Activated effector memory CD4-positive, alpha-beta T cell treated with Interleukin-2 at 50 U/mL for 16 hours (primary cell): ENCODE data around the gene SENP7.
"Not testable (repeated sequence)": the region's sequence is repeated elsewhere in the genome, so short reads cannot be mapped to it uniquely, and the experiment has no call there.

ENCODE experiments used
- DNase-seq: peaks from one replicate; pipeline ENCODE4 v3.0.0-alpha.2; 2020

Gene SENP7

DNA sequence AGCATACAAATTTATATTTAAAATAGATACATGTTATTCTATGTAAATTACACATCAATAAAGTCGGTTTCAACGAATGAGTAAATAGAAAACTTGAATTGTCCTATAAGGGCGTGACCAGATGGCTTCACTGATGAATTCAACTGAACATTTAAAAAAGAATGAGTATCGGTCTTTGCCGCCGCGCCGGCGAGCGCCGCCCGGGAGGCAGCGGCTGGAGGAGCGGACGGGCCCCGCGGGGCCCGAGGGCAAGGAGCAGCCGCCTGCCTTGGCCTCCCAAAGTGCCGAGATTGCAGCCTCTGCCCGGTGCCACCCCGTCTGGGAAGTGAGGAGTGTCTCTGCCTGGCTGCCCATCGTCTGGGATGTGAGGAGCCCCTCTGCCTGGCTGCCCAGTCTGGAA is 74.4 kb downstream of the SENP7 start:
- DNase-seq: not testable (repeated sequence)

DNA sequence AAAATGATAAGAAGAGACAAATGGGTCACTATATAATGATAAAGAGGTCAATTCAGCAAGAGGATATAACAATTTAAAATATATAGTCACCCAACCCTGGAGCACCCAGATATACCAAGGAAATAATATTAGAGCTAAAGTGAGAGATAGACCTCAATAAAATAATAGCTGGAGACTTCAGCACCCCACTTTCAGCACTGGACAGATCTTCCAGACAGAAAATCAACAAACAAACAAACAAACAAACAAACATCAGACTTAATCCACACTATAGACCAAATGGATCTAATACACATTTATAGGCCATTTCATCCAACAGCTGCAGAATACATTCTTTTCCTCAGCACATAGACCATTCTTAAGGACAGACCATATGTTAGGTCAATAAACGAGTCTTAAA is 79.4 kb downstream of the SENP7 start:
- DNase-seq: no peak

DNA sequence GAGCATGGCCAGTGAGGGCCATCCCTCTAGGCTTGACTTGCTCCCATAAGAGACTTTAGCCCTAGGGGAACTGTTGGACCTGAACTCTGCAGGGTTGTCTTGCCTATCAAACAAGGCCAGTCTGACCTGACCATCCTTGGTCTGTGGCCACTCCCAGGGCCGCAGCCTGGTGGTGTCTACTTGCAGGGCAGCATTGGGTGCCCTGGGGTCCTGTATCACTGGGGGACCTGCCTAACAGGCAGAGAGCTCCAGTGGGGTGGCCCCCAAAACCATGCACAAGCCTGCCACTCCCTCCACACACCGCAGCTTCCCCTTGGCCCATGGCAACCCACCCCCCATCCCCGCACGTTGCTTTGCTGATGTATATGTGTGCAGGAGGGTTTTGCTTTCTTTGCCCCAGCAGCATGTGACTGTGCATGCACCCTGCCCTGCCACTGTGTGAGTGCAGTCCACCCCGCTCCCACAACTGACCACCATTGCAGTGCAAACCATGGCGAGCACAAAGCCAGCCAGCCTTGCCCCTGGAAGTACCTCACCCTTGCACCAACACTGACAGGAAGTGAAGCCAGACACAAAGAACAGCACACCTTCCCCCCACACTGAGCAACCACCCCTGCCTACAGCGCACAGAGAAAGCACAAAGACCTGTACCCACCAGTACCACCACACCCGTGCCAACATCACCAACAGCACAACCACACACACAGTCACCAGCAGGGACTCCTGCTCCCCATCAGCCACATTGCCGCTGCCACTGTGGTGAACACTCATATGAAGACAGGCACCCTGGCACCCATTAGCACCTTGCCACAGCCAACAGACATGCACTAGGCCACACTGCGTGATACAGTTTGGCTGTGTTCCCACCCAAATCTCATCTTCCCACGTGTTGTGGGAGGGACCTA is 88.8 kb downstream of the SENP7 start:
- DNase-seq: no peak

DNA sequence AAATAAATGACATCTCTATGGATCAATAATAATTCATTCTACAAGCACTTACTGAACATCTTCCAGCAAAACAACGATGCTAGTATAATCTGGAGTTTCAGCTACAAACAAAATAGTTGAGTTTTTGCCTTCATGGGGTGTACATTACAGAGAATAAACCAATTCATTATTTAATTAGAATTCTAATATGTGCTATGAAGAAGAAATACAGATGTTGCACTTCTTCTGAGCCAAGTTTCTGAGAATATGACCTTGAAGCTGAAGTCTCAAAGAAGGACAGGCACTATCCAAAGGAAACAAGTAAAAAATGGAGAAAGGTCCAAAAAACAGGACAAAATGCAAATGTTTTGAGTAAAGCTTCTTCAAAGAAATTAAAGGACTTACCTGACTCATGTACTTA is 94.2 kb downstream of the SENP7 start:
- no peak for DNase-seq

DNA sequence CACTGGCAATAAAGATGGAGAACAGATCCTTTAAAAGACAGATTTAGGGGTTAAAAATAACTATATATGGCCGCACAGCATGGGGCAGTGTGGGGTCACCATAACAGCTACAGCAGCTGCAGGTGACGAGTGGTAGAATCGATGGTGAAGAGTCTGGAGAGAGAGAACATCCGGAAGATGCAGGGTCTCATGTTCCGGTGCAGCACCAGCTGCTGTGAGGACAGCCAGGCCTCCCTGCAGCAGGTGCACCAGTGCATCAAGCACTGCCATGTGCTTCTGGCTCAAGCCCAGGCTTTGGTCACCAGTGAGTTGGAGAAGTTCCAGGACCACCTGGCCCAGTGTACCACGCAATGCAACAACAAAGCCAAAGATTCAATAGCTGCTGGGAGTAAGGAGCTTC is 98.9 kb downstream of the SENP7 start:
- DNase-seq: no peak

DNA sequence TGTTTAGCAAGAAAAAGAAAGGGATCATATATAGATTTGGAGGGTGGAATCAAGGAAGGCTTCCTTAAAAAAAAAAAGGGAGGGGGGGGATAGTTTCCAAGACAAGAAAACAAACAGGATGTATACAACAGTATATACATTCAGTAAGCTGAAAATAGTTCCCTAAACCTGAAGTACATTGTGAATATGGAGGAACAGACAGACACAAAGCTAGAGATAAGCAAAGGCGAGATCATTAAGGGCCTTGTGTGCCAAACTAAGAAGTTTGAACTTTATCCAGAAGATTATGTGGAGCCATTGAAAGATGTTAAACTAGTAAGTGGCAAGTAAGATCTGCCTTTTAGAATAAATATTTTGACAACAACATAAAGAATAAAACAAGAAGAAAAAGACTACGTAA is 99.4 kb downstream of the SENP7 start:
- DNase-seq: no peak

DNA sequence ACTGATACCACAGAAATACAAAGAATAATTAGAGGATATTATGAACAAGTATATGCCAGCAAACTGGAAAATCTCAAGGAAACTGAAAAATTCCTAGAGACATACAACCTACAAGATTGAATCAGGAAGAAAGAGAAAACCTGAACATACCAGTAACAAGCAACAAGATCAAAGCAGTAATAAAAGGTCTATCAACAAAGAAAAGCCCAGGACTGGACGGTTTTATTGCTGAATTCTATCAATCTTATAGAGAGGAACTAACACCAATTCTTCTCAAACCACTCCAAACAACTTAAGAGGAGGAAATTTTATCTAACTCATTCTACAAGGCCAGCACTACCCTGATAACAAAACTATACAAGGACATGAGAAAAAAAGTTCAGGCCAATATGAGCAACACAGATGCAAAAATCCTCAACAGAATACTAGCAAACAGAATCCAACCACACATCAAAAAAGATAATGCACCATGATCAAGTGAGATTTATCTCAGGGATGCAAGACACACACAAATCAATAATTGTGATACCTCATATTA is 121.5 kb downstream of the SENP7 start:
- DNase-seq: no peak

DNA sequence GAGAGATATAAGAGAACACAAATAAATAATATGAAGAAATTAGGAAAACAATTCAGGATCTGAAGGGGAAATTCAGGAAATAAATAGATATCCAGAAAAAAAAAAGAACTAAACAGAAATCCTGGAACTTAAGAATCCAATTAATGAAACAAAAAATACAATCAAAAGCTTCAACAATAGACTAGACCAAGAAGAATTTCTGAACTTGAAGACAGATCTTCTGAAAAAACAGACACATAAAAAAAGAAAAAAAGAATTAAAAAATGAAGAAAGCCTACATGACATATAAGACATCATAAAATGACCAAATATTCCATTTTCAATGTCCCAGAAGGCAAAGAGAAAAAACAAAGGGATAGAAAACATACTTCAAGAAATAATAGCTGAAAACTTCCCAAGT is 124.3 kb downstream of the SENP7 start:
- no peak for DNase-seq

DNA sequence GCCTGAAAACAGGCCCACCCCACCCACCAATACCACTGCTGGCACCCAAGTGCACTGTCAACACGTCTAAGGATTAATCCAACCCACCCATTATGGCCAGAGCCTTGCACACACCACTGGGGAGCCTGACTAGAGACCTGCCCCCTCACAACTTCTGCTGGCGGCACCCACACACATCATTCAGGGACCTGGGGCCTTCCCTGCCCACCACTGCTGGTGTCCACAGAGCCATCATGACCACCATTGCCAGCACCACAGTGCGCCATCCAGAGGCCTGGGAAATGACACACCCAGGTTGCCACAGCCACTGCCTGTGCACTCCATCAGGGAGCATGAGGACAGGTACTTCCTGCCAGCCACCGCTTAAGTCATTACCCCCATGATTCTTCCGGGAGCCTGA is 125.7 kb downstream of the SENP7 start:
- DNase-seq: no peak

DNA sequence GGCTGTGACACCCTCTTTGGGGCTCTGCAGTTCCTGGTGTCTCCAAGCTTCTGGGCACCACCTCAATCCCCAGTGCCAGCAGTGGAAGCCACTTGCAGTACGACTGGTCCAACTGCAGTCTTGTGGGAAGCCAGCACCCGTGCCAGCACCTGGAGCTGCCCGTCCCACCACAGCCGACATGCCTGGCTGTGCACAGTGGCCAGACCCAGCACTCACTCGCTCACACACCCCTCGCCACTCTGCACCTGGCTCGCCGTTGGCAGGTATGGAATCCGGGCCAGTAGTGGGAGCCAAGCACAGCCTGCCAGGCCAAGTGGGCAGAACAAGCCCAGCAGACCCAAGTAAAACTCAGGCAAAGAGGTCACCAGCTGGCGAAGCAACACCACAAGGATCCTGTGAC is 128.6 kb downstream of the SENP7 start:
- no peak for DNase-seq

DNA sequence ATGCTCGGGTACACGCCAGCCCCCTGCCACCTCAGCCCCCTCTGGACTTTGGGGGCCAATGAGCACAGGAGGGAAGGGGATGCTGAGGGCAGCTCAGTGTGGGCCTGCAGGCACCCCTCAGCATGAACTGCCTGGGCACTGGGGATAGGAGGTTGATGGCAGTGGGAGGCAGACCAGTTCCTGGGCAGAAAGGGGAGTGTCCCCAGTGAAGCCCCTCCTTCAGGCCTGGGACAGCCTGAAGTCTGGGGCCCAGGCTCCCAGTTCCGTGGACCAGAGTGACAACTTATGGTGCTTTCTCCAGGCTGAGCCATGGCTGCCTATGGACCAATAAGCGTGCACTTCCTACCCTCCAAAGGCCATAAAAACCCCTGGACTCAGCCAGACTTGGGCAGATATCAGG is 129.4 kb downstream of the SENP7 start:
- DNase-seq: no peak

DNA sequence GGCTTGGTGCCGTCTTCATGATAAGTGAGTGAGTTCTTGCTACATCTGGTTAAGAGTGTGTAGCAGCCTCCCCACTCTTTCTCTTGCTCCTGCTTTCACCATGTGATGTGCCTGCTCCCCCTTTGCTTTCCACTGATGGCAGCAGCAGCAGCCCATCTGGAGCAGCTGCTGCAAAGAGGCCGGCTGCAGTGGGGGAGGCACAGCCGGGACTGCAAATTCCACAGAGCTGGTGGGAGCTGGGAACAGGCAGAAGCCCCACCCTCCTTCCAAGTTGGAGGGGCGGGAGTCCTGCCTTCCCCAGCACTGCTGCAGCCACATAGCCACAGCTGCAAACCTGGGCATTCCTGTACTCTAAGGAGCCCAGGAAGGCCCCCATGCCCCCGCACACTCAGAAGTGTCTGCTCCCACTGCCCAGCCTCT is 129.8 kb downstream of the SENP7 start:
- no peak for DNase-seq

DNA sequence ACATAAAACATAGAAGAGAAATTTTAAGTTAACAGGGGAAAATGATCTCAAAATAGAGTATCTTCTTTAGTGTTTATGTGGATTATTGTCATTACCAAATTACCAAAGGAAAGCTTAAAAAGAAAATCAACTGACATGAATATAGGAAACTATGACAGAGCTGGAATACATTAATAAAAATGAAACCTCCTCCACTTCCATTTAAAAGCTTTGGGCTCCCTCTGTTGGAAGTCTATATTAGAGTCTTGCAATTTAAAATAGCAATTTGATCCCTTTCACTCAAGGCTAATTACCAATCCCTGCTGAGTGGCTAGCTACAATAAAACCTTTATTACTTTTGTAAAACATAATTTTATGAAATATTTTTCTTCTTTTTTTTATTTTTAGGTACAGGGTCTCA is 131.2 kb downstream of the SENP7 start:
- no peak for DNase-seq

DNA sequence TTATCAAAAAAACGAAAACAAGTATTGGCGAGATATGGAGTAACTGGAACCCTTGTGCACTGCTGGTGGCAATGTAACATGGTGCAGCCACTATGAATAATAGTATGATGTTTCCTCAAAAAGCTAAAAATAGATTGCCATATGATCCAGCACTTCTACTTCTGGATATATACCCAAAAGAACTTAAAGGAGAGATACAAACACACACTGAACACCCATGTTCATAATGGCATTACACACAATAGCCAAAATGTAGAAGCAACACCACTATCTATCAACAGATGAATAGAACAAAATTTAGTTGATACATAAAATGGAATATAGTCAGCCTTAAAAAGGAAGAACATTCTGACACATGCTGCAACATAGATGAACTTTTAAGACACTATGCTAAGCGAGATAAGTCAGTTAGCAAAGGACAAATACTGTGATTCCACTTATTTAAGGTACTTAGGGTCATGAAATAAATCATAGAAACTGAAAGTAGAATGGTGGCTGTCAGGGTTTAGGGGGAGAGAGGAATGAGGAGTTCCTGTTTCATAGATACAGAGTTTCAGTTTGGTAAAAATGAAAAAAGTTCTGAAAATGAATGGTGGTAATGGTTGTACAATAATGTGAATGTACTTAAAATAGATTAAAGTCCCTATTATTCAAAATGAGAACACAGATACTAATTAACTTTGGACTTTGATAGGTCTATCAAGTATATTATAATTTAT is 133.2 kb downstream of the SENP7 start:
- DNase-seq: no peak

DNA sequence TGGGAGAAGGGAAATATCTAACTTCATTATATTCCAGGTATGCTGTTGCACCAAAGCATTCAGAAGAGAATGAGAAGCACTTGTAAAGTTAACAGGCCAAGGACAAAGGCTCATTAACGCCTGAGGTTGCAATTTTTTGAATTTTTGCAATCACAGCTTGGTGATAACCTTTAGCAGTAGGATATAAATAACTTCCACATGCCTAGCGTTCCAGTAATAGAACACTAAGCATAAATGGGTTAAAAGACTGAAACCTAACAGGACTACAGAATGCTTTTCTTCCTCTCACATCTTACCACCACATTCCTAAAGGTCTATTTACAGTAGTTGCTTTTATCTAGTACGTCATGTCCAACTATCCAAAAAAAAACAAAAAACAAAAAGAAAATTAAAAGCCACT is 135.2 kb downstream of the SENP7 start:
- no peak for DNase-seq

DNA sequence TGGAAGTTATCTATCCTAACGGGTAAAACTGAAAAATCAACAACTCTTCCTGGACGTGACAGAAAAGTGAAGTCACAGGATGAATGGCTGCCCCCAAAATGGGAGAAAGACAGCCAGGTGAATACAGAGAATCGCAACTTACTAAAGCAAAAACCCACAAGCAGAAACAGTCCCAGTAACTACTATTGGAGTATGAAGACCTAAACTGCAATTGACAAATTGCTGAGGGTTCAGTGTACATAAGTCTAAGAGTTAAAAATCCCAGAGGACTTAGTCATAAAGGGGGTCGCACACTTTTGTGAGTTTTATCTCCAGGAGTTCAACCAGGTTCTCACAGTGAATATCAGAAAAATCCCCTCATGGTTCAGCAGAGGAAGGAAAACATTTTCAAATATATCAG is 135.8 kb downstream of the SENP7 start:
- no peak for DNase-seq

DNA sequence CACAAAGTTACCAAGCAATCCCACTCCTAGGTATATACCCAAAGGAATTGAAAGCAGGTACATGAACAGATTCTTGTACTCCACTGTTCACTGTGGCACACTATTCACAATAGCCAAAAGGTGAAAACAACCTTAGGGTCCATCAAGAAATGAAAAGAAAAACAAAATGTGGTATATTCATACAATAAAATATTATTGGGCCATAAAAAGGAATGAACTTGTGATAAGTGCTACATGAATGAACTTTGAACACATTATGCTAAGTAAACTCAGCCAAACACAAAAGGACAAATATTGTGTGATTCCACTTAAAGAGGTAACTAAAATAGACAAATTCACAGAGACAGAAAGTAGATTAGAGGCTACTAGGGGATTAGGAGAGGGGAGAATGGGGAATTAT is 137.4 kb downstream of the SENP7 start:
- DNase-seq: no peak

DNA sequence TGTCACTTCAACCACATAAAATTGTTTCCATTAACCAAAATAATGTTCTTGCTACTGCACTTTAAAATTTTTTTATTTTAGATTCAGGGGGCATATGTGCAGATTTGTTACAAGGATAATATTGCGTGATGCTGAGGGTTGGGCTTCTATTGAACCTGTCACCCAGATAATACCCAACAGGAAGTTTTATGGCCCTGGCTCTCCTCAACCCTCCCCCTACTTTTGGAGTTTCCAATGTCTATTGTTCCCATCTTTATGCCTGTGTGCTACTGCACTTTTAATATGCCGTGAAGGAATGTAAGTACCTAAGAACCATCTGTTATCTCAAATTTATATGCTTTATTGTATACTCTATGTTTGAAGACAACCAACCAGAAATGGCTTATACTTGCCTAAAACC is 150.6 kb downstream of the SENP7 start:
- DNase-seq: no peak

DNA sequence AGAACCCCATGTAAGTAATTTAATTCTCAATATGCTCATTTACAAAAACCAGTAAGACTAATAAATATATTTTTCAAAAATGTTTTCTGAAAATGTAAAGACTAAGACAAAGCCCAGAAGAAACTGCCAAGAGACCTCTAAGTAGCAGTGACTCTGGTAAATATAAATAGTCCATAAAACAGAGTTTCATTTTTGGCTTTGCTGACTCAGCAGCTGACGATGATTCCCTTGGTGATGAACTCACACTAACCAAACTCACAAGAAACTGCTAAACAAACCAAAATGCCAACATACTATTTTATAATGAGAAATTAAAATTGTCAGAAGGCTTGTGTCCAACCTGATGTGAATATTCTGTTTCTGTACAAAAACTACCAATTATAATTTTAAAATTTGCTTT is 161.2 kb downstream of the SENP7 start:
- DNase-seq: no peak

DNA sequence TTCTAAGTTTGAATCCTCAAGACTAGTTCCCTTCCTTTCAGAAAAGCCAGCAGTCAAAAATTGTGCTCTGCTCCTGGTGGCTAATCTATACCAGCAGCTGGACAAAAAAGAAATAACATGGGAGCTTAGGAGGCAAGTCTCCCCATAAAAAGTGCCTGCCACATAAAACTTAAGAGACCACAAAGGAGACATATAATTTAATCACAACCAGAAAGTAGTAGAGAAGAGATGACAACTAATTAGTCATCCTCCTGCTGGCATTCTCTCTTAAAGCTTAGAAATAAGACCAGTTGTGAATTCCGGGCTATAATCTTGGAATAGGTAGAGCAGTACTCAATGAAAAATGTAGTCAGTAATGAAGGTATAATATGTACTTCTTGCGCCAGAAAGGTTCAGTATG is 172.4 kb downstream of the SENP7 start:
- no peak for DNase-seq

DNA sequence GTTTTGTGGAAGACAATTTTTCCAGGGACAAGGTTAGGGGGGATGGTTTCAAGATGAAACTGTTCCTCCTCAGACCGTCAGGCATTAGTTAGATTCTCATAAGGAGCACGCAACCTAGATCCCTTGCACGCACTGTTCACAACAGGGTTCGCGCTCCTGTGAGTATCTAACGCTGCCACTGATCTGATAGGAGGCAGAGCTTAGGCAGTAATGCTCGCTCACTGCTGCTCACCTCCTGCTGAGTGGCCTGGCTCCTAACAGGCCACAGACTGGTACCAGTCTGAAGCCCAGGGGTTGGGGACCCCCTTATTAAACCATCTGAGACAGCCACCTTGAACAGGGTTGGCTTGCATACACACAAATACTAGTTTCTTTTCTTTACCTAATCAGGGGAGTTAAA is 179.1 kb downstream of the SENP7 start:
- no peak for DNase-seq

DNA sequence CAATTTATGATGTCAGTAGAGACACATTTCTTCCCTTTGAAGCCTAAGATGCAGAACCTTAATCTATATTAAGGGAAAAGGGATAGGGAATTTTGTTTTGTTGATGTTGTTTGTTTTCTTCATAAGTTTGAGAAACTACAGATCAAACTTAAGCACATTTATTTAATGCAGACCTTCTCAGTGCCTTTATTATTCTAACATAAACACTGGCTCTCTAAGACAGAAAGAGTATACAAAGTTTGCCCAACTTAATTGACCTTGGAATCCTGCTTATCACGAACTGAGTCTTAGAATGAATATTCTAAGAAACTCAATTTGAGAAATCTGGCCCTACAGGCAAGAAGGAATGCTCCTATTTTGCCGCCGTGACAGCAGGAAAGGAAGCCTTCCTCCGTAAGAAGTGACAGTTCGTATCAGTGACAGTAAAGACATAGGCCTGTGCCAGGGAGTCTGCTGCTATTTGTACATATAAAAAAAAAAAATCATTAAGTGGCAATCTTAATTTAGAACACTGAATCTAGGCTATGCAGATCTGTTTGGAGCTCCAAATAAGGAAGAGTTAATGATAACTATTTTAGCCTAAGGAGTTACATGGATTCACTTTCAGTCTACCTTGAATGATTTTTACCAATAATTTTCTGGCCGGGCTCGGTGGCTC is 183.9 kb downstream of the SENP7 start:
- DNase-seq: no peak

DNA sequence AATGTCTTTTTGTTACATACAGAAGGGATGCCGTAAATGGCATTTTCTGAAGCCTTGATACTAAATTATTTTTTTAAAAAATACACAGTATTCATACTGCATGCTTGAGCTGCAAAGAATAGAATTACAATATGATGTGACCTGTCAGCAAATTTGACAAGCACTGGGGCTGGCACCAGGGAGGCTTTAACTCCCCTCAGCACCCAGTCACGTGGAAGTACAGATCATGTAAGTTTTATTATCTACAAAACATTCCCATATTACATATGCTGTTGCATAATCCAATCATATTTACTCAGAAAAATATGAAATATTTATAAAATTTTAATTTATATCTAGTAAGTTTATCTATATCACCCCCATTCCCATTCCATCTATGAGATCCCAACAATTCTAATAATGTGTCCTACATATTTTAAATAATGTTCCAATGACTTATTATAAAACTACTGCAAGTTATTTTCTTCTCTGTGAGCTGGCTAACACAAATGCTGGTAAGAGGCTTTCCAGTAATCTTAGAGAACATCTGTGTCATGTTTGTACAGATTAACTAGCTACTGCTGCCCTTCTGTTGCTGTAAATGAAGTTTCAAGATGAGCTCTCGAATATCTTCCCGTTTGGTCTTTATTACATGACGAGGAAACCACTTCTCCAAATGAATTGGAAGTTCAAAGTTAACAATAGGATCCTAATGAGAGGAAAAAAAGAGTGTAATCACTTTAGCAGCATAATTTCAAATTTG is 187.4 kb downstream of the SENP7 start:
- DNase-seq: no peak
